GM12878 (cell line): Measurements from ENCODE around the gene ABHD12B. TPM values are rescaled to one million over a fixed set of nuclear protein-coding genes. Genes with fewer than 3 reads are reported as not detected.

Experiments
- ATF2 ChIP-seq: IDR thresholded peaks from 2 replicates; pipeline ENCODE4 v1.6.1; 2012; ENCODE audit warnings: low read length, inconsistent platforms
- E2F8 ChIP-seq: fragments of 450-650 bp; IDR thresholded peaks from 2 replicates; pipeline ENCODE4 v1.6.1; 2018; ENCODE audit warnings: mild to moderate bottlenecking, low read depth, moderate library complexity; ENCODE audit not compliant: partially characterized antibody
- EED ChIP-seq: sonication (generic); IDR thresholded peaks from 2 replicates; pipeline ENCODE4 v1.6.1; 2016; ENCODE audit warnings: antibody characterized with exemption, low read depth
- EP300 ChIP-seq, 2 experiments: fragments of 150-350 bp in 1 of 2; IDR thresholded peaks; 2 replicates each; pipeline ENCODE4 v1.6.1; 2011 to 2012; ENCODE audit warnings: low read depth in 2 of 2, low read length in 2 of 2, borderline replicate concordance in 1 of 2, improper control_type of control experiment in 1 of 2, inconsistent platforms in 1 of 2; ENCODE audit not compliant: control insufficient read depth in 1 of 2
- IKZF1 ChIP-seq: fragments of 450-650 bp; conservative IDR thresholded peaks from 2 replicates; pipeline ENCODE4 v1.6.1; 2017; ENCODE audit warnings: antibody characterized with exemption, mild to moderate bottlenecking
- IRF3 ChIP-seq: fragments of 450-650 bp; IDR thresholded peaks from 2 replicates; pipeline ENCODE4 v1.6.1; 2014; ENCODE audit warnings: mild to moderate bottlenecking
- JUND ChIP-seq: IDR thresholded peaks from 2 replicates; pipeline ENCODE4 v1.6.1; 2012; ENCODE audit warnings: low read depth, mild to moderate bottlenecking, low read length, improper control_type of control experiment, moderate library complexity
- MYB ChIP-seq: fragments of 150-350 bp; IDR thresholded peaks from 2 replicates; pipeline ENCODE4 v1.6.1; 2014; ENCODE audit warnings: mild to moderate bottlenecking, low read depth, low read length, borderline replicate concordance
- NFIC ChIP-seq: IDR thresholded peaks from 2 replicates; pipeline ENCODE4 v1.6.1; 2012; ENCODE audit warnings: low read depth, mild to moderate bottlenecking, inconsistent platforms, low read length, moderate library complexity
- NFXL1 ChIP-seq: fragments of 450-650 bp; IDR thresholded peaks from 2 replicates; pipeline ENCODE4 v1.6.1; 2017; ENCODE audit warnings: antibody characterized with exemption, mild to moderate bottlenecking, borderline replicate concordance
- PAX5 ChIP-seq: IDR thresholded peaks from 2 replicates; pipeline ENCODE4 v1.6.1; 2011; ENCODE audit warnings: low read depth, low read length, borderline replicate concordance
- POLR2AphosphoS5 ChIP-seq: IDR thresholded peaks from 2 replicates; pipeline ENCODE4 v1.6.1; 2011; ENCODE audit warnings: mild to moderate bottlenecking, low read length, inconsistent platforms
- POU2F2 ChIP-seq: IDR thresholded peaks from 3 replicates; pipeline ENCODE4 v1.6.1; 2011; ENCODE audit warnings: low read depth, mild to moderate bottlenecking, low read length, borderline replicate concordance
- RELB ChIP-seq: fragments of 450-650 bp; IDR thresholded peaks from 2 replicates; pipeline ENCODE4 v1.6.1; 2017; ENCODE audit warnings: low read depth, mild to moderate bottlenecking, moderate library complexity
- RUNX3 ChIP-seq: IDR thresholded peaks from 2 replicates; pipeline ENCODE4 v1.6.1; 2012; ENCODE audit warnings: low read length, inconsistent platforms
- SPI1 ChIP-seq: IDR thresholded peaks from 2 replicates; pipeline ENCODE4 v1.6.1; 2011; ENCODE audit warnings: low read depth, mild to moderate bottlenecking, low read length, moderate library complexity, borderline replicate concordance; ENCODE audit not compliant: insufficient read depth
- SUZ12 ChIP-seq: fragments of 200-600 bp; sonication (generic); IDR thresholded peaks from one replicate; pipeline ENCODE4 v1.6.1; 2018; ENCODE audit warnings: antibody characterized with exemption, mild to moderate bottlenecking; ENCODE audit not compliant: unreplicated experiment
- ZSCAN29 ChIP-seq: fragments of 450-650 bp; IDR thresholded peaks from 2 replicates; pipeline ENCODE4 v1.6.1; 2017; ENCODE audit warnings: mild to moderate bottlenecking, moderate library complexity
- polyA plus RNA-seq, 11 experiments: library from polyadenylated mRNA; depleted of rRNA in 4 of 11; unstranded in 6 of 11; stranded (reverse) in 5 of 11; fragments of >200 nt; fragmentation: Nextera tagmentation in 4 of 11; fragmentation: Illumina TruSeq in 1 of 11; extraction: Ambion mirVana in 4 of 11; extraction: Trizol in 1 of 11; gene quantifications; 1 replicate in 1 of 11; 2 replicates in 10 of 11; pipeline versions ENCODE4 v1.2.1 to v1.2.3, GENCODE V29; 2011 to 2016; ENCODE audit warnings: inconsistent platforms in 2 of 11, missing spikeins in 2 of 11, low read depth in 1 of 11
- total RNA-seq, 4 experiments: library from RNA; depleted of rRNA in 3 of 4; stranded (reverse); fragments of >200 nt in 3 of 4; fragmentation: Illumina TruSeq in 1 of 4; extraction: Trizol in 1 of 4; gene quantifications; 2 replicates each; pipeline versions ENCODE4 v1.2.1 to v1.2.3, GENCODE V29; 2013 to 2021
- TF ChIP-seq, protein P1 (sequence below): fragments of 450-650 bp; conservative IDR thresholded peaks from 2 replicates; pipeline ENCODE4 v1.6.1; 2017; ENCODE audit warnings: mild to moderate bottlenecking, moderate library complexity
- TF ChIP-seq, protein P2 (sequence below): fragments of 450-650 bp; IDR thresholded peaks from 2 replicates; pipeline ENCODE4 v1.6.1; 2016; ENCODE audit warnings: mild to moderate bottlenecking

Gene ABHD12B
- total and polyA plus RNA-seq, 10 of the 15 experiments (the other 5 are each of a cell fraction or from before 2014, with no cell fraction given): not detected

- TF ChIP-seq RELB (peak; percentile 71), ZSCAN29 (no peak), IKZF1 (peak; percentile 59), POLR2AphosphoS5 (peak; percentile 66; the same call in 1 of the 2 replicates), EED (peak; percentile 65), NFIC (no peak), EP300 (IDR thresholded peaks at IDR 0.05; ENCODE audit: borderline replicate concordance in 1 of 2, control insufficient read depth in 1 of 2, low read depth in 2 of 2, low read length in 2 of 2) (peak in 1 of 2 experiments; percentile 30; a peak in 1 of 4 replicates), SUZ12 (no peak), E2F8 (no peak), PAX5 (peak; percentile 81), RUNX3 (peak; percentile 87), IRF3 (no peak), MYB (no peak), NFXL1 (no peak), JUND (no peak), ATF2 (no peak), POU2F2 (0 out of 3 replicates have a peak, but pooled peaks have one; percentile 23), SPI1 (peak; percentile 29; the same call in 1 of the 2 replicates)
- TF ChIP-seq, protein P1, sequence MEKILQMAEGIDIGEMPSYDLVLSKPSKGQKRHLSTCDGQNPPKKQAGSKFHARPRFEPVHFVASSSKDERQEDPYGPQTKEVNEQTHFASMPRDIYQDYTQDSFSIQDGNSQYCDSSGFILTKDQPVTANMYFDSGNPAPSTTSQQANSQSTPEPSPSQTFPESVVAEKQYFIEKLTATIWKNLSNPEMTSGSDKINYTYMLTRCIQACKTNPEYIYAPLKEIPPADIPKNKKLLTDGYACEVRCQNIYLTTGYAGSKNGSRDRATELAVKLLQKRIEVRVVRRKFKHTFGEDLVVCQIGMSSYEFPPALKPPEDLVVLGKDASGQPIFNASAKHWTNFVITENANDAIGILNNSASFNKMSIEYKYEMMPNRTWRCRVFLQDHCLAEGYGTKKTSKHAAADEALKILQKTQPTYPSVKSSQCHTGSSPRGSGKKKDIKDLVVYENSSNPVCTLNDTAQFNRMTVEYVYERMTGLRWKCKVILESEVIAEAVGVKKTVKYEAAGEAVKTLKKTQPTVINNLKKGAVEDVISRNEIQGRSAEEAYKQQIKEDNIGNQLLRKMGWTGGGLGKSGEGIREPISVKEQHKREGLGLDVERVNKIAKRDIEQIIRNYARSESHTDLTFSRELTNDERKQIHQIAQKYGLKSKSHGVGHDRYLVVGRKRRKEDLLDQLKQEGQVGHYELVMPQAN: no peak
- TF ChIP-seq, protein P2, sequence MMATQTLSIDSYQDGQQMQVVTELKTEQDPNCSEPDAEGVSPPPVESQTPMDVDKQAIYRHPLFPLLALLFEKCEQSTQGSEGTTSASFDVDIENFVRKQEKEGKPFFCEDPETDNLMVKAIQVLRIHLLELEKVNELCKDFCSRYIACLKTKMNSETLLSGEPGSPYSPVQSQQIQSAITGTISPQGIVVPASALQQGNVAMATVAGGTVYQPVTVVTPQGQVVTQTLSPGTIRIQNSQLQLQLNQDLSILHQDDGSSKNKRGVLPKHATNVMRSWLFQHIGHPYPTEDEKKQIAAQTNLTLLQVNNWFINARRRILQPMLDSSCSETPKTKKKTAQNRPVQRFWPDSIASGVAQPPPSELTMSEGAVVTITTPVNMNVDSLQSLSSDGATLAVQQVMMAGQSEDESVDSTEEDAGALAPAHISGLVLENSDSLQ: no peak
Observed at GRCh38 chr14:50835280-50835679, 36.6 kb upstream of the ABHD12B start (continued).
